Fibroblast of lung (primary cell): Measurements from ENCODE around the gene FBXO9. TPM values are rescaled to one million over a fixed set of nuclear protein-coding genes. Genes with fewer than 3 reads are reported as not detected.

ENCODE experiments used
- DNase-seq, 2 donors: peaks; one replicate each; pipeline versions ENCODE4 v3.0.0 to v3.0.0-alpha.2; 2010; ENCODE audit warnings: low read depth in 2 of 2
- H2AFZ ChIP-seq: 2 replicates; pipeline ENCODE4 v1.5.1; 2012; ENCODE audit warnings: low read length, control low read depth, inconsistent platforms
- H3K27ac ChIP-seq: 2 replicates; pipeline ENCODE4 v1.5.1; 2011; ENCODE audit warnings: low read length, control low read depth; ENCODE audit not compliant: insufficient read depth
- H3K27me3 ChIP-seq: 2 replicates; pipeline ENCODE4 v1.5.1; 2011; ENCODE audit warnings: mild to moderate bottlenecking, low read length; ENCODE audit not compliant: control insufficient read depth, insufficient read depth
- H3K36me3 ChIP-seq: 2 replicates; pipeline ENCODE4 v1.5.1; 2011; ENCODE audit warnings: low read length; ENCODE audit not compliant: control insufficient read depth, insufficient read depth
- H3K4me1 ChIP-seq: 2 replicates; pipeline ENCODE4 v1.5.1; 2011; ENCODE audit warnings: low read length; ENCODE audit not compliant: control insufficient read depth, insufficient read depth; ENCODE audit errors: extremely low read depth
- H3K4me2 ChIP-seq: 2 replicates; pipeline ENCODE4 v1.5.1; 2011; ENCODE audit warnings: low read length, control low read depth; ENCODE audit not compliant: insufficient read depth; ENCODE audit errors: extremely low read depth
- H3K4me3 ChIP-seq, 4 experiments: fragments of 200-600 bp in 1 of 4; sonication (generic) in 1 of 4; replicated peaks in 1 of 4; 2 replicates each; pipeline ENCODE4 v1.5.1; 2011 to 2016; ENCODE audit warnings: low read length in 4 of 4, low read depth in 3 of 4, mild to moderate bottlenecking in 3 of 4, control low read depth in 2 of 4, inconsistent platforms in 1 of 4, mixed read lengths in 1 of 4; ENCODE audit not compliant: insufficient read depth in 1 of 4; ENCODE audit errors: control extremely low read depth in 1 of 4
- H3K79me2 ChIP-seq: 2 replicates; pipeline ENCODE4 v1.5.1; 2012; ENCODE audit warnings: mild to moderate bottlenecking, low read length, inconsistent platforms; ENCODE audit not compliant: control insufficient read depth, insufficient read depth
- H3K9ac ChIP-seq: 2 replicates; pipeline ENCODE4 v1.5.1; 2011; ENCODE audit warnings: mild to moderate bottlenecking, low read length, control low read depth; ENCODE audit not compliant: insufficient read depth
- H3K9me3 ChIP-seq: 2 replicates; pipeline ENCODE4 v1.5.1; 2012; ENCODE audit warnings: low read depth, low read length; ENCODE audit not compliant: control insufficient read depth, insufficient read depth
- H4K20me1 ChIP-seq: 2 replicates; pipeline ENCODE4 v1.5.1; 2011; ENCODE audit warnings: low read length; ENCODE audit not compliant: control insufficient read depth, insufficient read depth; ENCODE audit errors: extremely low read depth
- CTCF ChIP-seq, 2 donors: IDR thresholded peaks in 1 of 2; conservative IDR thresholded peaks in 1 of 2; 1 replicate in 1 of 2; 2 replicates in 1 of 2; pipeline ENCODE4 v1.5.1; 2011 to 2012; ENCODE audit warnings: low read length in 2 of 2, control low read depth in 1 of 2, inconsistent platforms in 1 of 2, low read depth in 1 of 2, mild to moderate bottlenecking in 1 of 2
- EZH2 ChIP-seq: IDR thresholded peaks from 2 replicates; pipeline ENCODE4 v1.5.1; 2012; ENCODE audit warnings: low read length, control low read depth, mild to moderate bottlenecking; ENCODE audit errors: missing control alignments
- polyA plus RNA-seq, 2 donors: library from polyadenylated mRNA; depleted of rRNA in 1 of 2; stranded (reverse) in 1 of 2; unstranded in 1 of 2; fragments of >200 nt; gene quantifications; 2 replicates each; pipeline ENCODE4 v1.2.1, GENCODE V29; 2011 to 2012; ENCODE audit warnings: missing spikeins in 1 of 2
- total RNA-seq: library from RNA; depleted of rRNA; stranded (reverse); fragments of >200 nt; gene quantifications from 2 replicates; pipeline ENCODE4 v1.2.1, GENCODE V29; 2014

FBXO9 gene
- total and polyA plus RNA-seq, 2 donors (not counting 1 experiment from before 2014, with no cell fraction given), result 44.8 to 65.2 TPM

- H3K36me3 ChIP-seq, result no peaks in the 10 kb centered on the region
- no peak overlapping the region for H2AFZ ChIP-seq
- DNase-seq, result no peak
- no peak overlapping the region for H3K4me2 ChIP-seq
- no peaks in the 10 kb centered on the region for H3K27me3 ChIP-seq
- H3K9ac ChIP-seq, result no peak overlapping the region
- H3K27ac ChIP-seq, result no peak overlapping the region
- H3K4me1 ChIP-seq, result no peaks in the 10 kb centered on the region
- H3K79me2 ChIP-seq, result peaks cover 12% of the 10 kb centered on the region
- H3K9me3 ChIP-seq, result no peaks in the 10 kb centered on the region
- TF ChIP-seq EZH2 (no peak), CTCF (conservative IDR thresholded peaks at IDR 0.05 in 1 of 2, IDR thresholded peaks at IDR 0.05 in 1 of 2; ENCODE audit: low read depth in 1 of 2, low read length in 2 of 2) (no peak)
- no peaks in the 10 kb centered on the region for H4K20me1 ChIP-seq
- no peak overlapping the region for H3K4me3 ChIP-seq
Observed at GRCh38 chr6:53054532-53054931, 10.7 kb upstream of the FBXO9 start.

- H3K9me3 ChIP-seq, result no peaks in the 10 kb centered on the region
- no peak overlapping the region for H3K27ac ChIP-seq
- no peaks in the 10 kb centered on the region for H4K20me1 ChIP-seq
- no peaks in the 10 kb centered on the region for H3K4me1 ChIP-seq
- TF ChIP-seq EZH2 (no peak), CTCF (conservative IDR thresholded peaks at IDR 0.05 in 1 of 2, IDR thresholded peaks at IDR 0.05 in 1 of 2; ENCODE audit: low read depth in 1 of 2, low read length in 2 of 2) (no peak)
- H3K27me3 ChIP-seq, result no peaks in the 10 kb centered on the region
- H2AFZ ChIP-seq, result no peak overlapping the region
- H3K36me3 ChIP-seq, result no peaks in the 10 kb centered on the region
- H3K9ac ChIP-seq, result no peak overlapping the region
- H3K4me2 ChIP-seq, result no peak overlapping the region
- no peak for DNase-seq
- H3K4me3 ChIP-seq, result no peak overlapping the region
- H3K79me2 ChIP-seq, result peaks cover 19% of the 10 kb centered on the region
Observed at GRCh38 chr6:53055873-53056272, 9.3 kb upstream of the FBXO9 start.

DNA sequence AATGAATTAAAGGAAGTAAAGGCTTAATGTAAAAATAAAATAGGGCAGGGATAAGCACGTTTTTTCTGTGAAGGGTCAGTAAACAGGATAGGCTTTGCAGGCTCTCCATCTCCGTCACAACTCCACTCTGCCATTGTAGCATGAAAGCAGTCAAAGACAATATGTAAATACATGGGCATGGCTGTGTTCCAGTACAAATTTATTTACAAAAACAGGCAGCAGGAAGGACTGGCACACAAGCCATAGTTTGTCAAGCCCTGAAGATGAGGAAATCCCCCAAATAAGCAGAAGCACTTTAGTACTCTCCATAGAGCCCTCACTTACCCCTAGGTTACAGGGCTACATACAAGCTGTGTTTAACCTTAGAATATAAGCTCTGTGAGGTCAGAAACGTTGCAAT lies 8.9 kb upstream of the FBXO9 start:
- no peak for TF ChIP-seq EZH2
- no peak for TF ChIP-seq CTCF (conservative IDR thresholded peaks at IDR 0.05 in 1 of 2, IDR thresholded peaks at IDR 0.05 in 1 of 2; ENCODE audit: low read depth in 1 of 2, low read length in 2 of 2)
- Histone ChIP-seq H3K36me3 (no peaks in the 10 kb centered on the region), H3K27me3 (no peaks in the 10 kb centered on the region), H3K9ac (no peak overlapping the region), H3K4me1 (no peaks in the 10 kb centered on the region), H2AFZ (no peak overlapping the region), H3K27ac (no peak overlapping the region), H3K9me3 (no peaks in the 10 kb centered on the region), H4K20me1 (no peaks in the 10 kb centered on the region), H3K4me3 (no peak overlapping the region), H3K4me2 (no peak overlapping the region), H3K79me2 (peaks cover 21% of the 10 kb centered on the region)
- DNase-seq, result no peak
